Hepatic stellate cell (primary cell): Measurements from ENCODE around the gene TCEA3.

Experiments
- DNase-seq: peaks from one replicate; pipeline ENCODE4 v3.0.0; 2011; ENCODE audit warnings: low spot score

The TCEA3 gene

DNA sequence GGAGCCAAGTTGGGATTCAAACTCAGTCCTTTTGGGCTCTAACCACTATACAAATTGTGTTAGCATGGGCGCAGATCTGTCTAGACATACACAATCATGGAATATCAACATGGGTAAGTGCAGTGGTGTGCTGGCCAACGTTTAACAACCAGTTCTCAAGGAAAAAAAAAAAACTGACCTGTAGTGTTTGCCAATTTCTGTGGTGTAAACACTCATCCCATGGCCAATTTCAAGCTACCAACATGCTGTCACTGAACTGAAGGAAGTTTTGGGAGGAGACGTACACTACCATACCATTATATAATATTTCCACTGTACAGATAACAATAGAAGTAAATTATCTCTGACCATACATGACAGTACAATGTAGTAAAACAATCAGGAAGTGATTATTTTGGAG is 3.2 kb downstream of the TCEA3 start:
- DNase-seq = no peak

- DNase-seq = no peak
Observed at GRCh38 chr1:23420778-23421177, 3.8 kb downstream of the TCEA3 start.

GRCh38 chr1:23419180-23419579 is 5.4 kb downstream of the TCEA3 start:
- DNase-seq = no peak

DNA sequence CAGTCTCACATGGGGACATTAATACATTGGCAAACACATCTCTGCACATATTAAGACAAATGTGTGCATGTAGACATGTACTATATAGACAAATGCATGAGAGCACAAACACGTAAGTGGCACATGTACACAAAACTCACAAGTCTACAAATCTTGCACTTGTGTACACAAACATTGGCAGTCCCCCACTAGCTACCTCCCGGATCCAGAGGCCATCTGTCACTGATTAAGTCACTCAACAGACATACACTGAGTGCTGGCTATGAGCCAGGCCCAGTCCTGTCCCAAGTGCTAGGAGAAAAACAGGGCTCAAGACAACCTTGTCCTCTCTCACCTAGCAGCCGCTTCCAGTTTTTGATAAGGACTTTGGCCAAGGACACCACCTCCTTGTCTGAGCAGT is 7.0 kb downstream of the TCEA3 start:
- no peak for DNase-seq

DNA sequence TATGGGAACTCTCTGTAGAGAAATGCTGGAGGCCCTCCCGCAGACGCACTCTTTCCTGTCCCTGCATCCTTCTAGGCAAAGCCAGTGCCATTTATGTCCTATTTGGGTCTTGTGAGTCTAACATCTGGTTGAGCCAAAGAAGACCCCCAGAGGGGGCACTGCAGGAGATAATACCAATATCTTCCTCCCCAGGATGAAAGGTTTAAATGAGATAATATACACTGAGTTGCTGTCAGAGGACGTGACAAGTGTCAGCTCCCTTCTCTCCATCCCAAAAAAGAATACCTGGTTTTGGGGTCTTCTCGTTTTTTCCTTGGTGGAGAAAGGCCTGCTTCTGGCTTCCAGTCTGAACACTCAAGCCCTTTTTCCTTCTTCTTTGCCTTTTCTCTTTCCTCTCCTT is 7.6 kb downstream of the TCEA3 start:
- no peak for DNase-seq

- DNase-seq = no peak
Observed at GRCh38 chr1:23408797-23409290, 15.7 kb downstream of the TCEA3 start.

- no peak for DNase-seq
Observed at GRCh38 chr1:23407016-23407630, 17.4 kb downstream of the TCEA3 start.

- no peak for DNase-seq
Observed at GRCh38 chr1:23405946-23406345, 18.6 kb downstream of the TCEA3 start.

DNA sequence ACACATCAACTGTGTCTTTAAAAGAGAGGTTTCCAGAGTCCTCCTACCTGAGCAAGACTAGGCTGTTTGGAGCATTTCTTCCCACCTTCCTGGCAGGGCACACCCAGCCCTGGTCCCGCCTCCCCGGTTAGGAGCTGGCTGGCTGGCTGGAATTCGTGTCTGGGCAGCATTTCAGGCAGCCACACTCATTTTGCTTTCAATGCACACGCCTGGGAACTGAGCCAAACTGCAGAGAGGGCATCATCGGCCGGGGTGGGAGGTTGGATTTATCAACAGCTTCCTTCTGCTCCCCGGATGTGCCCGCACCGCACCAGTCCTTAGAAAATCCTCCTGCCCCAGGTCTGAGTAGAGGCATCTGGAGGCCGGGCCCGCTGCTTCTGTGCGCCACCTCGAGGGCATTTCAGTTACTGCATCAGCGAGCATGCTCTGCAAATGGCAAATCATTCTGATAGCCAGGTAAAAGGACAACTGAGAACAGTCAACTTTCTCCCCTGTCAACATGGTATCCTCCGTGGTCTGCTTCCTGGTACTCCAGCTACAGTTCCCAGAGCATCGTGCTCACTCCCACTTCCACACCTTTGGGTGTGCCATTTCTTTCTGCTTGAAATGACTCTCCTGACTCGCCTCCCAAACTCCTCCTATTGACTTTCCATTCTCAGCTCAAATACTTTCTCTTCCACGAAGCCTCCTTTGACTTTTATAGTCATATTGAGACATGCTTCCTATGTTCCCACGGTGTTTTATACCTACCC is 20.6 kb downstream of the TCEA3 start:
- peak; percentile 82 for DNase-seq

GRCh38 chr1:23403355-23403734 is 21.2 kb downstream of the TCEA3 start:
- DNase-seq = no peak

GRCh38 chr1:23403038-23403336 is 21.6 kb downstream of the TCEA3 start:
- peak; percentile 78 for DNase-seq

- no peak for DNase-seq
Observed at GRCh38 chr1:23402286-23403037, 22.1 kb downstream of the TCEA3 start.

- DNase-seq = no peak
Observed at GRCh38 chr1:23401313-23401712, 23.2 kb downstream of the TCEA3 start.

GRCh38 chr1:23400324-23401114 is 24.0 kb downstream of the TCEA3 start:
- no peak for DNase-seq

DNA sequence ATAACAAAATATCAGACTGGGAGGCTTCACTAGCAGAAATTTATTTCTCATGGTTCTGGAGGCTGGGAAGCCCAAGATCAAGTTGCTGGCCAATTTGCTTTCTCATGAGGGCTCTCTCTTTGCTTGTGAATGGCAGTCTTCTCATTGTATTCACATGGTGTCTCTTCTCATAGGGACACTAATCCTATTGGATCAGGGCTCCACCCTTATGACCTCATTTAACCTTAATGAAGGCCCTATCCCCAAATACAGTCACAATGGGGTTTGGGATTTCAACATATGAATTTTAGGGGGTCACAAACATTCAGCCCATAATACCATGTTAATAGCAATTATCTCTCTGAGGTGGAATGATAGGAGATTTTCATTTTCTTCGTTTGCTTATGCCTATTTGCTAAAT is 25.3 kb downstream of the TCEA3 start:
- no peak for DNase-seq

DNA sequence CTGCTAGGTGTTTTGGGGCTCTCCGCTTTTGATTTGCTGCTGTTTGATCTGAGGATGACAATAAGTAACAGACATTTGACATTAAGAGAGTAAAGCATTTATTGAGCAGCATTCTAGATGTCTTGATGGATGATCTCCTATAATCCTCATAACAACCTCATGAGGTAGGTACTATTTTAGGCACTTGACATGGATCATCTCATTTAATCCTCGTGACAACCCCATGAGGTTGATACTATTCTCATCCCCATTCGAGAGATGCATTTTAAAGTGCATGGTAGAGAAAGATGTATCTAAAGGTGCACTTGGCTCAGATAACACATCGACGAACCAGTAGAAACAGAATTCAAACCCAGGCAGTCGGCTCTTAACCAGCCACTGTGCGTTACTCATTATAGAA is 26.6 kb downstream of the TCEA3 start:
- no peak for DNase-seq

- DNase-seq = no peak
Observed at GRCh38 chr1:23396380-23396779, 28.2 kb downstream of the TCEA3 start.

DNA sequence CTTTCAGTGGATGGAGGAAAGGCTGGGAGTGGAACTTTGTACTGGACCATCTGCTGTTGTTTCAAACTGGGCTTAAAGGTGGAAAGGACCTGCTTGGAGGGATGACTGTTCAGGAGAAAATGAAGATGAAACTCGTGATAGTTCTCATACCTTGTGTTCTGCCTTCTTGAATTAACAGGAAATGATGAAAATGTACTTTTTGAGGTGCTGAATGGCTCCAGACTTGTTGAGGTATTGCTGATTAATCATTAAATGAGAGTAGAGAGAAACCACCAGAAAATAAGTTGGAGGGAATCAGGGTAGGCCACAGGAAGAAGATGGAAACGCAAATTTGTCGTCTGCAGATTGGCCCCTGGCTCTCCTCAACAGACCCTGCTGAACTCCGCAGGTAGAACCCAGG is 28.7 kb downstream of the TCEA3 start:
- no peak for DNase-seq

GRCh38 chr1:23395154-23395724 is 29.3 kb downstream of the TCEA3 start:
- no peak for DNase-seq

DNA sequence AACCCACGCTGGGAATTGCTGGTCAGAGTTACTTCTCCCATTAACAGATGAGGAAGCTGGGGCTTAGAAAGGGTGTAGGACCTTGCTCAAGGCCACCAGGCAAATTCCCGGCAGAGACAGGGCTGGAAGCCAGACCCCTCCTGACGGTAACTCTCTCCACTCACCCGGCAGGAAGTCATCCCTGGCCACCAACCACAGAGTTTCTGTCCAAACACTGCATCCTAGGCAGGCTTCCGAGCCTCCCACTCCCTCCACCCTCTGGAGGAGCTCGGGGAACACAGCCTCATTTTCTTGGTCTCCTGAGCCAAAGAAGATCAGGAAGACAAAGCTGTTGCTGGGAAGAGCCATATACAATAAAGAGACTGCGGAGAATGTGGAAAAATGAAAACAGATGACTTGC is 29.9 kb downstream of the TCEA3 start:
- DNase-seq = peak; percentile 79

DNA sequence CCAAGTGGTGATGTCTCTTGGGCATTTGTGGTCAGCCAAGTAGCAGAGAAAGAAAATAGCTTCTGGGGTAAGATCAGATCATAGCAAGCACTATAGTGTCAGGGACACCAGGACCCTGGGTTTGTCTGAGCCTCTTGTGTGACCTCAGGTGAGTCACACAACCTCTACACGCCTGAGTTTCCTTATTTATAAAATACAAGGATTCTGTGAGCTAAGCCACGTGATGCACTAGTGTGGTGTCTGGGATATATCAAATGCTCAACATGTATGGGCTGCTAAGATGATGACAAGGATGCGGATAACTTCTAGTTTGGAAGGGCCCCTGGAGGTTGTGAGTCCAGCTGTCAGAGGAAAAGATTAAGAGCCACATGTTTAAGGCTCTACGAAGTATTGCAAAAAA is 30.4 kb downstream of the TCEA3 start:
- peak; percentile 91 for DNase-seq

DNA sequence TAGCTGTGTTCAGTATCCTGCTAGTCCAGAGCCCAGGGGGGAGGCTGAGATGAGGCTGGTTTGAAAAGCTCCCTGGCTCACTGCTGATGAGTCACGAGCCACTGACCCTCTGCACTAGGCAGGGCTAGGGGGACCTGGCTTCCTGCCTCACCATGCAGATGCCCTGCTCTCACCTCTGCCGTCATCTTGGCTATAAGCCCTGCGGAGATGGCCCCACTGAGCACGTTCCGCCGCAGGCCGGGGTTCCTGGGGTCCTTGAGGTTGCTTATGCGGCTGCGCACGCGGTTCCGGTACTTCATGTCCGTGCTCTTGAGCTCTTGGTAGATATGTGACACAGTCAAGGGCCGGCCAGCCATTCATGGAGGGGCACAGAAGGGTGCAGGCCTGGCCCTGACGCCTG is 30.8 kb downstream of the TCEA3 start:
- peak; percentile 75 for DNase-seq
